Measurements from ENCODE around the gene HOXC4.

HOXC4 gene

GRCh38 chr12:54032627-54033100 lies 21.0 kb upstream of the HOXC4 start, which contains the start of gene HOXC5:
HOXC5 (plus strand) TSS chr12:54033050; CDS start chr12:54033123, 73 bp downstream.
- DNase-seq (ENCODE audit: low spot score) = peak; percentile 89
- TF ChIP-seq CTCF (IDR thresholded peaks at IDR 0.05; ENCODE audit: borderline replicate concordance, control extremely low read depth, extremely low read depth, insufficient read depth, missing control alignments) = peak; percentile 89
- in situ Hi-C loops (cut with MboI; ENCODE audit: low sequenced_read_pairs, unreplicated experiment) = no loop called here

- TF ChIP-seq CTCF (IDR thresholded peaks at IDR 0.05; ENCODE audit: borderline replicate concordance, control extremely low read depth, extremely low read depth, insufficient read depth, missing control alignments) = no peak
- in situ Hi-C loops (cut with MboI; ENCODE audit: low sequenced_read_pairs, unreplicated experiment) = no loop called here
- DNase-seq (ENCODE audit: low spot score) = no peak
Observed at GRCh38 chr12:54033106-54033979, 20.3 kb upstream of the HOXC4 start.

- TF ChIP-seq CTCF (IDR thresholded peaks at IDR 0.05; ENCODE audit: borderline replicate concordance, control extremely low read depth, extremely low read depth, insufficient read depth, missing control alignments) = no peak
- in situ Hi-C loops (cut with MboI; ENCODE audit: low sequenced_read_pairs, unreplicated experiment) = no loop called here
- no peak for DNase-seq (ENCODE audit: low spot score)
Observed at GRCh38 chr12:54033980-54034784, 19.5 kb upstream of the HOXC4 start.

GRCh38 chr12:54034785-54035310 lies 18.8 kb upstream of the HOXC4 start:
- TF ChIP-seq CTCF (IDR thresholded peaks at IDR 0.05; ENCODE audit: borderline replicate concordance, control extremely low read depth, extremely low read depth, insufficient read depth, missing control alignments) = no peak
- no peak for DNase-seq (ENCODE audit: low spot score)
- in situ Hi-C loops (cut with MboI; ENCODE audit: low sequenced_read_pairs, unreplicated experiment) = no loop called here

GRCh38 chr12:54035568-54036264 lies 17.9 kb upstream of the HOXC4 start:
- in situ Hi-C loops (cut with MboI; ENCODE audit: low sequenced_read_pairs, unreplicated experiment) = no loop called here
- no peak for DNase-seq (ENCODE audit: low spot score)
- TF ChIP-seq CTCF (IDR thresholded peaks at IDR 0.05; ENCODE audit: borderline replicate concordance, control extremely low read depth, extremely low read depth, insufficient read depth, missing control alignments) = no peak

All from GM13976 (cell line).